Activated CD4-positive, alpha-beta T cell treated with anti-CD3 and anti-CD28 coated beads, Interleukin-10, Interleukin-2, amounts not matched to agents 100 ng/mL and 50 ng/mL, durations not matched to agents 16 hours and 8 hours (primary cell): Measurements from ENCODE around the gene ATXN7L3.

Experiments
- DNase-seq: peaks from one replicate; pipeline ENCODE4 v3.0.0-alpha.2; 2020

The ATXN7L3 gene

GRCh38 chr17:44198721-44199552 is 747 bp downstream of the ATXN7L3 start:
- DNase-seq, result peak; percentile 67

DNA sequence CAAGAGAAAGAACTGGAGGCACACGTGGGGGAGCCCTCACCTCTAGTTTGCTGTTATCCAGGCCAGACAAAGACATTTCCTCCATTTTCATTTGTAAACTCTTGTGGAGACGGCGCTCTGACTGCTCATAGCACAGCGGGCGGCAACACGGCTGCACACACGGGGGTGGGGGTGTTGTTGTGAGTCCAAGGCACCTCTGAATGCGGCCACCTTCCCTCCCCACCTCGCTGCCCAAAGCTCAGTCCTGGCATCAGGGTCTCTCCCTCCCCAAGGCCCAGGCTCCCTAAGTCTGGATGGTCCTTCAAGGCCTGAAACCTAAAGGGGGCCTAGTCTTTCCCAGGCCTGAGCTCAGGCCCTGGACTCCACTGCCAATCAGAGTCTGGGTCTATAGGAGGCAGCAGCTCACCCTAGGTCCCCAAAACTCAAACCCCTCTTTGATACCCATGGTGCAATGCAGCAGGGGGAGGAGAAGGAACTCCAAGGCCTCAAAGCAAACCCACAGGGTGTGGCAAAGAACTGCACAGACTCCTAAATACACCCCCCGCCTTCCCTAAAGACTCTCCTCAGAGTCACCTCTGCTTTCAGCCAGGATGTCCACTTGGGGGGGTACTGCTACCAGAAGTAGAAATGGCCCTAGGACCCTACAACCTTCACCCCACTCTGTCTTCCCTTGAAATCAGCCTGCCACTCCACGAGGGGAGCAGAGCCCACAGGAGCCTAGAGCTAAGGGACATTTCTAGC is 1.5 kb downstream of the ATXN7L3 start:
- peak; percentile 79 for DNase-seq

DNA sequence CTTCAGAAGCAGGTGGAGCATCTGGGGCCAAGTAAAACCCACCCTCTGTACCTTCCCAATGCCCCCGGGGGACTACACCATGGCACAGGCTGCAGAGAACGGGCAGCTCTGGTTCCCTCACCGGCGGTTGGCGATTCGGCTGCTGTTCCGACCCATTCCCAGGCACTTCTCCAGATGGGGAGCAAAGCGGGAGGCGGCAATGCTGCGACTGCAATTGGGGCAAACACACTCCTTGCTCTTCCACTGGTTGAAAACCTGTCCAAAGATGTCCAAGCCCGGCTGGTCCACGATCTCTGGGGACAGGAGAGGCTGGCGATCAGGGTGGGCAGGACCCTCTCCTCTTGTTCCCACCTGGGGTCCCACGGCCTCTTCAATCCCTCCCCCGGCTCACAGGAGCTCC is 2.6 kb downstream of the ATXN7L3 start:
- DNase-seq, result no peak

GRCh38 chr17:44193326-44194084 is 6.2 kb downstream of the ATXN7L3 start:
- DNase-seq, result no peak

GRCh38 chr17:44192750-44193149 is 6.9 kb downstream of the ATXN7L3 start:
- no peak for DNase-seq

DNA sequence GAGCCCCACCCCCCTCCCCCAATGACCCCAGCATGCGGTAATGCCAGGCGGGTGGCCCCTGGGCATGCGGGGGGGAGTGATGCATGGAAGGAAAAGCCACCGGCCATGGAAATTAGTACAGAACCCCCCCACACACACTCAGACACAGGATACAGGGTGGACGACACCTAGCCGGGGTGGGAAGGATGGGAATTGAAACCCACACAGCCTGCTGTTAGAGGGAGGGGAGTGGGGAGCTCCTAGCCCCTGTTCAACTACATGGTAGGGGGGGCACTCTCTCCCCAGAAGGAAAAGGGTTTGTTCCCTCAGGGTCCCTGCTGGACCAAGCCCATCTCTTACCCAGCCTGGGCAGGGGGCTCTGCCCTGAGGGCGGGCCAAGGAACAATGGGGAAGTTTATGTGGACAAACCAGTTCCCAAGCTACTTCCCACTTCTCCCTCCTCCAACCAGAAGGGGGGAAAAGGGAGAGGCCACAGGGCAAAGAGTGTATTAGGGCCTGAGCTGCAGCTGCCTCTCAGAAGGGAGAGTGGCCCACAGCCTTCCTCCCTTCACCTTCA is 7.7 kb downstream of the ATXN7L3 start:
- no peak for DNase-seq

- no peak for DNase-seq
Measured at GRCh38 chr17:44191369-44191768, 8.3 kb downstream of the ATXN7L3 start.

DNA sequence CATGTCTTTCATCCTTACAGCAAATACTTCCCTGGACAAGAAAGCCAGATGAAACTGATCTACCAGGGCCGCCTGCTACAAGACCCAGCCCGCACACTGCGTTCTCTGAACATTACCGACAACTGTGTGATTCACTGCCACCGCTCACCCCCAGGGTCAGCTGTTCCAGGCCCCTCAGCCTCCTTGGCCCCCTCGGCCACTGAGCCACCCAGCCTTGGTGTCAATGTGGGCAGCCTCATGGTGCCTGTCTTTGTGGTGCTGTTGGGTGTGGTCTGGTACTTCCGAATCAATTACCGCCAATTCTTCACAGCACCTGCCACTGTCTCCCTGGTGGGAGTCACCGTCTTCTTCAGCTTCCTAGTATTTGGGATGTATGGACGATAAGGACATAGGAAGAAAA is 9.2 kb downstream of the ATXN7L3 start:
- no peak for DNase-seq

DNA sequence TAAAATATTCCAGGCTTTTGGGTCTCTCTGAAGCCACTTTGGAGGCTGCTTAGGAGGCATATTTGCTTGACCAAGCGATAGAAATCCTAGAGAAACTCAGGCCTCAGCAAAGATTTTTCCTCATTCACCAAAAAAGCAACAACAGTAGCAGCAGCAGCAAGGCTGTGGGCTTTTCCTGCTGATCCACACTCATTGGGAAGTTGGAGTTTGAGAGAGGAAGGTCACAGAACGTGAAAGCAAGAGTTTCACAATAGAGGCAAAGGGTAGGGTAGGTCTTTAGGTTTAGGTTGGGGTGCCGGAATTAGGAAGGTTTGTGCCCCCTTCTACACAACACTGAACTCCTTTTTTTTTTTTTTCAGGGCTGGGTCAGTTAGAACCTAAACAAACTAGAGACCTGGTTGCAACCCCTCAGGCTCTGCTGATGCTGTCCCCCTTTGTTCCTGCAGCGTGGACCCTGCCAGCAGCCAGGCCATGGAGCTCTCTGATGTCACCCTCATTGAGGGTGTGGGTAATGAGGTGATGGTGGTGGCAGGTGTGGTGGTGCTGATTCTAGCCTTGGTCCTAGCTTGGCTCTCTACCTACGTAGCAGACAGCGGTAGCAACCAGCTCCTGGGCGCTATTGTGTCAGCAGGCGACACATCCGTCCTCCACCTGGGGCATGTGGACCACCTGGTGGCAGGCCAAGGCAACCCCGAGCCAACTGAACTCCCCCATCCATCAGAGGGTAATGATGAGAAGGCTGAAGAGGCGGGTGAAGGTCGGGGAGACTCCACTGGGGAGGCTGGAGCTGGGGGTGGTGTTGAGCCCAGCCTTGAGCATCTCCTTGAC is 10.9 kb downstream of the ATXN7L3 start:
- no peak for DNase-seq

- DNase-seq, result no peak
Measured at GRCh38 chr17:44187131-44187899, 12.4 kb downstream of the ATXN7L3 start.

DNA sequence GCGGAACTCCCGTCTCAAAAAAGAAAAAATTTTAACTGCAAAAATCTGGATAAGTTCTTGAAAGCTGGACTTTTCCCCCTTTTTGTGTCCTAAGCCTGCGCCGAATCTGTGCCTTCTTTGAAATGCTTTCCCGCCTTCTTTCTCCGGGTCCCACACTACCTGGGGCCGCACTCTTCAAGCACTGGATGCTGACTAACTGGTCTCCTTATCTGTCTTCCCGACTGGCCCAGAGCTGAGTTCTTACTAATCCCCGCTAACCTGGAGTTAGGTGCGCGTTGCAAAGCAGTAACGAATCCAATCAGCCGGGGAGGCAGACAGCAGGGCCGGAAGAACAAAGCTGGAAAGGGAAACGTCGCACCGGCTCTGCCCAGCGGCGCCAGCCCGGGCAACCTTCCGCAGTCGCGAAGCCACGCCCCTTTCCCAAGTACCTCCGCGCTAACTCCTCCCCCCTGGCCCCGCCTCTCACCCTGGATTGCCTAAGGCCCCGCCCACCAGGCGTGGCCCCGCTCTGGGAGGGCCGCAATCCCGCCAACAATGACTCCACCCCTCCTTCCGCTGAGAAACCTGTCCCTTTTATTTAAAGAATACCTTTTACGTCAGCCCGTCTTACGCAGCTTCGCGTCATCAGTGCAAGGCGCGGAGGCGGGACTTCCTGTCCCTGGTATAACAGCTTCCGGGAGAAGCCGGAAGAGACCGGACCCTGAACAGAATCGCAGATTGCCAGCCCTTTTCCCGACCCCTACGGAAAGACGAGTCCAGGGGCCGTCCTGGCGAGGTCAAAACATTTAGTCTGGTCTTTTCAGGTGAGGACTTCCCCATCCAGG is 13.2 kb downstream of the ATXN7L3 start, which contains the start of gene TMUB2:
Gene TMUB2 (plus strand): TSS at position 666 of the 824 bp plus-strand sequence. CDS start 737 bp downstream, outside the sequence.
- peak; percentile 100 for DNase-seq

DNA sequence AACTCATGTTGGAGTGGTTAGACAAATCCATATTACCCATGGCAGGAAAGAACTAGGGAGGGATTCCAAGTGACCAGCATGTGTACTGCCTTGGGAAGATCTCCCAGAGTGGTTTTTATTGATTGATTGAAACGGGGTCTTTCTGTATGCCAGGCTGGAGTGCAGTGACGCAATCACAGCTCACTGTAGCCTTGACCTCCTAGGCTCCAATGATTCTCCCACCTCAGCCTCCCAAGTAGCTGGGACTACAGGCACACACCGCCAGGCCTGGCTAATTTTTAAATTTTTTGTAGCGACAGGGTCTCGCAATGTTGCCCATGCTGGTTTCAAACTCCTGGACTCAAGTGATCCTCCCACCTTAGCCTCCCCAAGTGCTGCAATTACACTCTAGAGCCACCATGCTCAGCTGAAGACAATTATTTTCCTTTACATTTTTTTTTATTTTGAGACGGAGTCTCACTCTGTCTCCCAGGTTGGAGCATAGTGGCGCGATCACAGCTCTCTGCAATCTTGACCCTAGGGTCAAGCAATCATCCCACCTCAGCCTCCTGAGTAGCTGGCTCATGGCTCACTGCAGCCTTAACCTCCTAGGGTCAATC is 15.4 kb downstream of the ATXN7L3 start:
- DNase-seq, result no peak

- no peak for DNase-seq
Measured at GRCh38 chr17:44183024-44183423, 16.7 kb downstream of the ATXN7L3 start.

GRCh38 chr17:44178133-44178532 is 21.6 kb downstream of the ATXN7L3 start:
- DNase-seq, result no peak

DNA sequence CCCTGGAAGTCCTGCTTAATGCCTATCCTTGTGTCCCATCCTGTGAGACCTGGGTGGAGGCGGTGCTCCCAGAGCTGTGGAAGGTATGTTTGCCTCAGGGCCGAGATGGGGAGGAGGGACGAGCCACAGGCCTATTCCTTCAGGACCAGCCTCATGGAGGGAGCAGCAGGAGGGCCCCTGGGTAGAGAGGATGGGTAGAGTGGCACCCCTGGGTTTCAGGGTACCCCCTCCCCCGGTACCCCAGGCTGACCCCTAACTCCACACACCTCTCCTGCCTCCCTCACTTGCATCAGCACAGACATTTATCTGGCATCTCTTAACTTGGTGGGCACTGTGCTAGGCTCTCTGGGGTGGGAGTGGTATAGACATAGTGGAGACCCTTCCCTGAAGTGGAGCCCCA is 22.0 kb downstream of the ATXN7L3 start:
- DNase-seq, result no peak

GRCh38 chr17:44176671-44177501 is 22.8 kb downstream of the ATXN7L3 start:
- no peak for DNase-seq

DNA sequence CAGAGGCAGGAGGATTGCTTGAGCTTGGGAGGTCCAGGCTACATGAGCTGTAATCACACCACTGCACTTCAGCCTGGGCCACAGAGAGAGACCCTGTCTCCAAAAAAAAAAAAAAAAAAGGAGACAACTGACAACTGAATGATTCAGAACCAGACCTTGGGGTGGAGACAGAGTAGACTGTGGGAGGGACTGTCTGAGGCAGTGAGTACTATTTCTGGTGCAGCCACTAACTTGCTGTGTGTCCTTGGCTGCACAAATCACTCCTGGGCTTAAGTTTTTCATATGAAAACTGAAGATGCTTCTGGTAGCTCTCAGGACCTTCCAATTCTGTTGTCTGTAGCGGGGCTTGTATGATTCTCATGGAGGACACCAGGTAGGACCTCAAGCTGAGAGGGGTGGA is 23.4 kb downstream of the ATXN7L3 start:
- DNase-seq, result peak; percentile 29

- no peak for DNase-seq
Measured at GRCh38 chr17:44174427-44174826, 25.3 kb downstream of the ATXN7L3 start.

GRCh38 chr17:44171931-44172455 is 27.7 kb downstream of the ATXN7L3 start:
- DNase-seq, result no peak
